HG03095 (cell line): ENCODE measurements around the gene BTBD19.
"Not testable (repeated sequence)": the region's sequence is repeated elsewhere in the genome, so short reads cannot be mapped to it uniquely, and the experiment has no call there.

Source experiments
- ATAC-seq: cut with Tn5 transposase; IDR thresholded peaks from one replicate; pipeline ENCODE4 v1.9.1; 2021; ENCODE audit warnings: moderate library complexity; ENCODE audit not compliant: unreplicated experiment

BTBD19 gene

GRCh38 chr1:44808063-44808937, at the start of gene BTBD19:
Gene BTBD19 (plus strand): TSS chr1:44808523. CDS start chr1:44808821, 298 bp downstream.
- no peak for ATAC-seq

DNA sequence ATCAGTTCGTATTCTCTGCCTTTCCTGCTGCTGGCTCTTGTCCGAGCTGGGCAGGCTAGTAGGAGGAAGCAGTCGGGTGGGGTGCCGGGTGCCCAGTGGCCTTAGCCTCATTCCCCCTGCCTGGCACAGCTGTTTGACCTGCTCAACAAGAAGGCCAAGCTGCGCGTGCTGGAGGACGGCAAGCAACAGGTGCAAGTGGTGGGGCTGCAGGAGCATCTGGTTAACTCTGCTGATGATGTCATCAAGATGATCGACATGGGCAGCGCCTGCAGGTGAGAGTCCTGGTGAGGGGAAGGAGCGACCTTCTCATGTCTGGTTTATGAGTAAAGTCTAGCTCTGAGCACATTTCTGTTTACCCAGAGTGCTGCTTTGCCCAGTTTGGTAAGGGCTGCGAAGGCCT, 49.2 kb upstream of the BTBD19 start:
- ATAC-seq: no peak

DNA sequence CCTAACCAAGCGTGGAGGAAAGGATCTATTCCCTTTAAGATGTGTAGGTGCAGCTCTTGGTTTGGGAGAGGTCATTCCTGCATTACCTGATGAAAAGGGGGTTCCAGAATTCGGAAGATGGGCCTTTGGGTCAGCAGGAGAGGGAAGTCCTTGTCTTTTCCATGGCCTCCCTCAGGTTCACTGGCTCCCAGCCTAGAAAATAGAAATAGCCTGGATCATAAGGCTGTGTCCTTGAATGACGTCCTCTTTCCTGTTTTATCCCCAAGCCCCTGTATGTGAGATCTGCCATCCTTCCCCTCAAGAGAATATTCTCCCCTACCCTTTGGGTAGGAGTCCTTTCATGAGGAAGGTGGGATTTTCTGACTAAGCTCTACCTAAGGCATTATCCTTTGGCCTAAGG, 47.4 kb upstream of the BTBD19 start:
- no peak for ATAC-seq

GRCh38 chr1:44766421-44766820, 41.9 kb upstream of the BTBD19 start:
- ATAC-seq: not testable (repeated sequence)

DNA sequence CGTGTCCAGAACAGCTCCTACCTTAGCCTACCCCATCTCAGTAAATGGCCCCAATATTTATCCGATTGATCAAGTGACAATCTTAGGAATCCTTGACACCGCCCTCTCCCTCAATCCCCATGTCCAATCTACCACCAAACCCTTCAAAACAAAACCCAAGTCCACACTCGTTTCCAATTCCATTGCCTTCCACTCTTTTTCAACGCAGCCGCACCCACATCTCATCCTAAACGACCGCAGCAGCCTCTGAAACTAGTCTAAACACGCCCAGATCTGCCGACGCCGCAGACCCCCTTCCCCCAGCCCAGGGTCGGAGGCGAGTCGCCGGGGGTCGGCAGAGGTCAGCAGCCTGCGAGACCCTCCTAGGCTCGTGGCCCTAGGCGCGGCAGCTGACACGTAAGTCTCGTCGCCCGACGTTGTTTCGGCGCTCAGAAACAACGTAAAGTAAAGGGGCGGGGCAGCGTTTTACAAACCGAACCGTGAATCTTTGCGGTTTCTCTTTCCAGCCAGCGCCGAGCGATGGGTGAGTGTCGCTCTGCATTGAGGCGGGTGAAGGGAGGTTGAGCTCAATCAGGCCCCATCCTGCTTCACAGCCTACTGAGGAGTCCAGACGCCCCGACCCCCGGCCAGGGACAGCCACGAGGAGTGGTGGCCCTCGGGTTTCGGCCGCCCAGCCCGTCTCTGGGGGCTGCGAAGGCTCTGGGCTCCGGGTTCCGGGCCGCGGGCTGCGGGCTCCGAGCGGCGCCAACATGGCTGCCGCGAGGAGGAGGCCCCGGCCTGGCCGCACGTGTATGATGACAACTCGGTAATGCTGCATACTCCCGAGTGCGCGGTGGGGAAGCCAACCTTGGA, 33.0 kb upstream of the BTBD19 start, which contains the start of gene RPS8:
Gene RPS8 (plus strand): TSS at position 463 of the 852 bp plus-strand sequence. CDS start 57 bp downstream, at position 520.
- ATAC-seq: peak; percentile 74

DNA sequence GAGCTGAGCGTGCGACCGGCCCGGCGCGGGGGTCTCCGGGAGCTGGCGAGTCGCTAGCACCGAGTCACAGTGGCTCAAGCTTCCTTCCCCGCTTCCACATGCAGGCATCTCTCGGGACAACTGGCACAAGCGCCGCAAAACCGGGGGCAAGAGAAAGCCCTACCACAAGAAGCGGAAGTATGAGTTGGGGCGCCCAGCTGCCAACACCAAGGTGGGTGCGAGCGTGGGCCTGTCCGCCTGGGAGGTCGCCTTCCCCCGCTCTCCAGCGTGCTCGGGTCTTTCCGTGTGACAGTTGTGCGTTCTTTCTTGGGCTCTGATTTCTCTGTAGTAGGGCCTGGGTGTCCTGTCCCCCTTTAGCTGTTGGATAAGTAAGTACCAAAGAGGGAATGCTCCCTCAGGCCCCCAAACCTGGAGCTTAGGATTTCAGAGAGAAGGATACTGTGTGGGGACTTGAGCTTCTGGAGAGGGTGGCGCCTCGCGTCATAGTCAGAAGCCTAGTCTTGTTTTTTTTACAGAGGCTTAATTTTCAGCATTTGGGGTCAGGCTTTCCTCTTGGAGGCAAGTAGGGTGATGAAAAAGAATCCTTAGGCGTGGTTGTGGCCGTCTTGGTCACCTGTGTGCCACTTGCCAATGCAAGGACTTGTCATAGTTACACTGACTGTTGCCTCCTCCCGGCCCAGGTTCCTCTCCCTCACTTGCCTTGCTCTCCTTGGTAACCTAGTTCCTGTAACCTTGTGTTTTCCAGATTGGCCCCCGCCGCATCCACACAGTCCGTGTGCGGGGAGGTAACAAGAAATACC, 32.2 kb upstream of the BTBD19 start:
- no peak for ATAC-seq

DNA sequence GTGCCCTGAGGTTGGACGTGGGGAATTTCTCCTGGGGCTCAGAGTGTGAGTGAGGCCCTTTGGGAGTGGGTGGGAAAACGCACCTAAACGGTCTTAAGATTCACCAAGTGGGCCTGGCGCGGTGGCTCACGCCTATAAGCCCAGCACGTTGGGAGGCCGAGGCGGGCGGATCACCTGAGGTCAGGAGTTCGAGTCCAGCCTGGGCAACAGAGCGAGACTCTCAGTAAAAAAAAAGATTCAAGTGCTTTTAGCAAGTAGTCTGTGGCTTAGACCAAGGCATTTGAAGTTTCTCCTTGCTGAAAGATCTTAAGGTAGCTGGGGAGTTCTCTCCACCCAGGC, 31.6 kb upstream of the BTBD19 start:
- ATAC-seq: no peak

- ATAC-seq: no peak
These were observed 30.8 kb upstream of the BTBD19 start for GRCh38 chr1:44777547-44777946.

DNA sequence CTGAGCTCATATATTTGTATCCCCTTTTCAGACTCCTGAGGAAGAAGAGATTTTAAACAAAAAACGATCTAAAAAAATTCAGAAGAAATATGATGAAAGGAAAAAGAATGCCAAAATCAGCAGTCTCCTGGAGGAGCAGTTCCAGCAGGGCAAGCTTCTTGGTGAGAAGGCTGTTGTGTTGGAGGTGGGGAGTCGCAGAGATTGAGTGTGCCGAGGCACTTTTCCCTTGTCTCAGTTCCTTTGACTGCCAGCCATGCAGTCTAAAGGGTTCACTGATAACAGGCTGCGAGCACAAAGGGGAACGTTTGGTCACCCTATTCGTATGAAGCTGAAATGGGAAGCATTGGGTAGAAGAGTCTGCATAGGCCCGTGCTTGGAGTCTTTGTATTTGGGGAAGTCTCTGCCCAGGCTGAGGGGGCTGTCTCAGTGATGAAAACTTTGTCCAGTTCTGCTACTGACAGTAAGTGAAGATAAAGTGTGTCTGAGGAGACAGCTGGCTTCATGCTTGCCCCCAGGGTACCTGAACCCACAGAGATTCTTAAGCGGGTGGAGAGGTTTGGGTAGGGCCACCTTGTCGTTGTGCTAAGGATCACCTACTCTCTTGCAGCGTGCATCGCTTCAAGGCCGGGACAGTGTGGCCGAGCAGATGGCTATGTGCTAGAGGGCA, 30.2 kb upstream of the BTBD19 start:
- ATAC-seq: no peak

DNA sequence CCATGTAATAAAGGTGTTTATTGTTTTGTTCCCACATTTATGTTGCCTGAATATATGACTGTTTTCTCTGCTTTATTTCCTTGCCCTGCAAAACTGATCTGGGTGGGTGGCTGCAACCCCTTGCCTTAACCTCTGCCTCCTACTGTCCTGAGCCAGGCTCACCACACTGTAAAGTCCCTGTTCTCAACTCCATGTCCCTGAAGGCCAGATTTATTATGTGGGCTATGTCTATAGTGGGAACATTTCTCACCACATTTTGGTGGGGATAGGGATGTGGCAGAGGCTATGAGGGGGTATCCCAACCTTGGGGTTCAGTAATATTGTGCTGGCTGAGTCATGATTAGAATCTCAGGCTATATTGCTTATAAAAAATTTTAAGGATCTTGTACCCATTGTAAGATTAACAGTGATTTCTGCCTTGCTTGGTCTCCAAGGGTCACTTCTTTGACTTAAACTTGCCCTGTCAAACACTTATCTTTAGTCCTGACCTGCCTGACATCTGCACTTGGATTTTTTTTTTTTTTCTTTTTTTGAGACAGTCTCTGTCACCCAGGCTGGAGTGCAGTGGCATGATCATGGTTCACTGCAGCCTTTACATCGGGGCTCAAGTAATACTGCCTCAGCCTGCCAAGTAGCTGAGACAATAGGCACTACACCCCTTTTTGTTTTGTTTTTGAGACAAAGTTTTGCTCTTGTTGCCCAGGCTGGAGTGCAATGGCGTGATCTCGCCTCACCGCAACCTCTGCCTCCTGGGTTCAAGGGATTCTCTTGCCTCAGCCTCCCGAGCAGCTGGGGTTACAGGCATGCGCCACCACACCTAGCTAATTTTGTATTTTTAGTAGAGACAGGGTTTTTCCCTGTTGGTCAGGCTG, 29.4 kb upstream of the BTBD19 start:
- no peak for ATAC-seq

GRCh38 chr1:44780583-44781121, 27.7 kb upstream of the BTBD19 start:
- ATAC-seq: no peak

DNA sequence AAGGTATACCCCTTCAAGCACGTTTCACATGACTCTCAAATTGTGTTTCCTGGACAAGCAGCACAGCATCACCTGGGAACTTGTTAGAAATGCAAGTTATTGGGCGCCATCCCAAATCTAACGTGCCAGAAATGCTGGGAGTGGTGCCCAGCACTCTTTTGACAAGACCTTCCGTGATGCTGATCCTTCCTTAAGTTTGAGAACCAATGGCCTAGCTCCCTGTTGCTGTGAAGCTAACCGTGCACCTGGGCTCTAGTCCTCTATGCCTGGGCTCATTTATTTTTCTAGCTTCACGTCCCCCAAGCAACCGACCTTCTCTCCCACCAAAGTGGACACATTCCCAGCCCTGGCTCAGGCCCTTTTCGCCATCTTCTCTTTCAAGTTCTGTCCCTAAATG, 24.6 kb upstream of the BTBD19 start:
- ATAC-seq: no peak

- no peak for ATAC-seq
These were observed 24.0 kb upstream of the BTBD19 start for GRCh38 chr1:44784094-44785028.

GRCh38 chr1:44785029-44785380, 23.3 kb upstream of the BTBD19 start:
- no peak for ATAC-seq

DNA sequence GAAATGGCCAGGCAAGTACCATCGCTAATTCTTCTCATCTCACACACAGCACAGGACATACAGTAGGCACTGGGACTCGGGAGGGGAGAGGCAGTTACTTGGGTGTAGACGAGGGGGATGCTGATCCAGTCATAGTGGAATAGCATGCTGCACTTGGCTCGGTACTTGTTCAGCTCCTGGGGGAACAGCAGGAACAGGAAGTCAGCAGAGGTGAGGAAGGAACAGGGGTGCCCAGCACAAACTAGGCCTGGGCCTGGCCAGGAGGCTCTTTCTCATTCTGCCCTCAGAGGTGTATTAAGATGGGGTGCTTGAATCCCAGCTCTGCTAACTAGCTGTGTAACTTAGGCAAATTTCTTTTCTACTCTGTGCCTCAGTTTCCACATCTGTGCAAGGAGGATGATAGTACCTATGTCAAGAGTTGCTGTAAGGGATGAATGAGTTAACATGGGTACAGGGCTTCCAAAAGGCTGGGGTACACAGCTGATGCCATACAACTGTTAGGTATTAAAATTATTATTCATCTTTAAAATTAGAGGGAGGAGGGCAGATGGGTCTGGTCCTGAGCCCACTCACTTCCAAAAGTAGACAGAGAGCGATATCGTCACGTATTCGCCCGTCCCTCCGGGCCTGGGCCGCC, 22.7 kb upstream of the BTBD19 start:
- no peak for ATAC-seq

GRCh38 chr1:44786138-44786840, 22.0 kb upstream of the BTBD19 start:
- peak; percentile 48 for ATAC-seq

GRCh38 chr1:44786841-44787426, 21.4 kb upstream of the BTBD19 start:
- ATAC-seq: no peak
